ENCODE data around the gene COL8A2.

COL8A2 gene

GRCh38 chr1:36157115-36157903 lies 32.3 kb upstream of the COL8A2 start:
- DNase-seq: no peak

DNA sequence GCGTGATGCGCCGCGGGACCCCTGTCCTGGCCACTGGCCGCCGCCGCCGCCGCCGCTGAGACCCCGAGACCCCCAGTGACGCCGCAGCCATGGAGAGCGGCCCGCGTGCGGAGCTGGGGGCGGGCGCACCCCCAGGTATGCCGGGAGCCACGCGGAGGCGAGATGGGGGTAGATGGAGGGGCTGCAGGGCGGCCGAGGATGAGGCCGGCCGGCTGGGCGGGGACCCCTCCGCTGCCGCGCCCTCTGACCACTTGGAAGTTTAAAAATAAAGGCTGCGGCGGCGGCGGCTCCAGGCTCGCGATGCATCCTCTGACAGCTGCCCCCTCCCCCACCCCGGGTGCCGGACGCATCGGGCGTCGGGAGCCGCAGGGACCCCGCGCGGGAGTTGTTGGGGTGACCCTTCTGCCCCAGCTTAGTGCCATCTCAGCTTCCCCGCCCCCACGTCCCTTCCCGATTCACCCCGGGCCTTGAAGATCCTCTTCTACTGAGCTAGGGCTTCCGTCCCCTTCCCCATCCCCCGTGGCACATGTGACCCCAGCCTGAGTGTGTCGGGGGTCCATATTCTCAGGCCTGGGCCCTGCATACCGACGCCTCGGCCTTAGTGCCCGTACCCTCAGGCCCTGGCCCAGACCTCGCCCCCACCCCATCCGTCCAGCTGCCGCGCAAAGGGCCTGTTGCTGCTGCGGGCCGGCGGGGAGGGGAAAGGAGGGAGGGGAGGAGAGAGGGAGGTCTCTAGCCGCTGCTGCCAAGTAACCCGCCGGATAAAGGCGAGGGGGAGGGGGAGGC lies 31.5 kb upstream of the COL8A2 start:
- peak; percentile 72 for DNase-seq

GRCh38 chr1:36155408-36156328 lies 30.6 kb upstream of the COL8A2 start, which contains the start of gene MAP7D1:
TSS of gene MAP7D1 (plus strand) at chr1:36156160. CDS start at chr1:36156418, 258 bp downstream.
- DNase-seq: peak; percentile 69

GRCh38 chr1:36154765-36155407 lies 29.9 kb upstream of the COL8A2 start:
- DNase-seq: no peak

GRCh38 chr1:36154335-36154734 lies 29.3 kb upstream of the COL8A2 start:
- no peak for DNase-seq

GRCh38 chr1:36153476-36153875 lies 28.5 kb upstream of the COL8A2 start:
- no peak for DNase-seq

DNA sequence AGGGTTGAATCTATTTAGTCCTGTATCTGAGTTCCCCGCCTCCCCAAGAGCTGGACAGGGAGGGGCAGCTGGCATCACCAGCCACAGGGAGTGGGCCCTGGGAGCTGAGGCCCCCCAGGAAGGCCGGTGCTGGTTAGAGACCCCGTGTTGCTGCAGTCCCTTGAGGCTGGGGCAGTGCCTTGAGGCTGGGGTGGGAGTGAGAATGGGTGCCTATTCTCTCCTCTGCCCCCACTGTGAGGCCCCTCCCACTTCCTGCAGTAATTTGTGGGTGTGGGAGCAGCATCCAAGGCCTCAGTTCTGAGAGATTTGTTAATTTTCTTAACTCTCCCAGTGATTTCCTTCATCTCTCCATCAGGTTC lies 26.8 kb upstream of the COL8A2 start:
- DNase-seq: no peak

DNA sequence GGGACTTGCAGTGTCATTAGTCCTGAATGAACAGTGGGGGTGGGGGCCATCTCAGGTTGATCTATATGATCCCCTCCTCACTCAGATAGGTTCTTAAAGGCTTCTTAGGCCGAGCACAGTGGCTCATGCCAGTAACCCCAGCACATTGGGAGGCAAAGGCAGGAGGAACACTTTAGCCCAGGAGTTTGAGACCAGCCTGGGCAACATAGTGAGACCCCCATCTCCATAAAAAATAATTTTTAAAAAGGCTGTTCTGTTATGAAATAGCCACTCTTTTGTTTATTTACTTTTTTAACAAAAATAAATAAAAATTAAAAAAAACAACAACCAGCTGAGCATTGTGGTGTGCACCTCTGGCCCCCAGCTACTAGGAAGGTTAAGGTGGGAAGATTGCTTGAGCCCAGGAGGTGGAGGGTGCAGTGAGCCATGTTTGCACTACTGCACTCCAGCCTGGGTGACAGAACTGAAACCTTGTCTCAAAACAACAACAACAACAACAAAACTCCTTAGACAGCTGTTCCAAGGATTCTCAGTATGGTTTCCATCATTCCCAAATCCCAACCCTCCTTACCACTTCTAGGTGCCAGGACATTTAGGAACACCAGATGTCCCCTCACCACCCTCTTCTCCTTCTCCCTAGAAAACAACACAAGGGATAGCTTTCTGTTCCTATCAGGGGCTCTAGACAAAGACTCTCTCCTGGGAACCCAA lies 26.3 kb upstream of the COL8A2 start:
- DNase-seq: no peak

DNA sequence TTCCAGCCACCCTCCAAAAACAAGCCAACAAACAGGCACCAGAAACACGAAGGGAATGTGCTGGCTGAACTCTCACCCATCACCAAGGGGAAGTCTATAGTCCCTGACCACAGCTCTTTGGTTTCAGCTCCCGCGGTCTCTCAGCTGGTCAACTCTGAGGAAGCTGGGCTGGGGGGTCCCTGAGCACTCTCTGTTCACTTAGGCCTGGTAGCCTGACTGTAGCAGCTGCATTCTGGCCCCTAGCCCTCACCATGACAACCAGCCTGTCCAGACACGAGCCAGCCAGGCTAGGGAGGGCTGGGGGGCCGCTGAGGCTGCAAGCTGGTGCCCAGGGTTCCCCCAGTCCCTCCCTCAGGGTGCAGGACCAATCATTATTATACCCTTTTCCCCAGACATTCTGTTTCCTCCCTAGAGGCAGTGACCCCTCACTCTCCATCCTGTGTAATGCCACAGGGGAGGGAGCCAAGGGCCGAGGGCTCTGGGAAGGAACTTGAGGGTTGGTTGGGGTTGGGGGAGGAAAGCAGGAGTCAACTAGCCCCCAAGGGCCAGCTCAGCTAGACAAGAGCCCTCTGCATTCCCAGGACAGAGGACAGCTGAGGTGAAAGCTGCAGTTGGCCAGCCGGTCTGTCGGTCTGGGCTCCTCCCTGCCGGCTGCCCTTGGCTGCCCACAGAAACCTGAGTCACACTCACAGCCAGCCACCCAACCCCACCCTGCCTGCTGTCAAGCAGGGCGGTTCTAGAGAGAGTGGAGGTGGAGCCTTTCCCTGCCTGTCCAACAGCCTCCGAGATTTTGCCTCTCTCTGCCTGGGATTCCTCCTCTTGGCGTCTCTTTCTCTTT lies 25.5 kb upstream of the COL8A2 start:
- peak; percentile 75 for DNase-seq

DNA sequence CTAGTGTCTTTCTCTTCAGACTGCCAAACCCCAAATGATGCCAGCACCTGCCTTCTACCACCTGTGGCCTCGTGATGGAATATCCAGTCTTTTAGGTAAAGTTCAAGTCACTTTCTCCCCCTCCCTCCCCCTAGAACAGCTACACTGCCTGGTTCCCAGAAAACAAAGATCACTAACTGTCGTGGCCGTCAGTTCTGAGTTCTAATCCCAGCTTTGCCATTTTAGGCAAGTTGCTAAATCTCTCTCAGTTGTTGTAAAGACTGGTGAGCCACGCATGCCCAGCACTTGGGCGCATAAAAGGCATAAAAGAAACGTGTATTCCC lies 24.9 kb upstream of the COL8A2 start:
- no peak for DNase-seq

DNA sequence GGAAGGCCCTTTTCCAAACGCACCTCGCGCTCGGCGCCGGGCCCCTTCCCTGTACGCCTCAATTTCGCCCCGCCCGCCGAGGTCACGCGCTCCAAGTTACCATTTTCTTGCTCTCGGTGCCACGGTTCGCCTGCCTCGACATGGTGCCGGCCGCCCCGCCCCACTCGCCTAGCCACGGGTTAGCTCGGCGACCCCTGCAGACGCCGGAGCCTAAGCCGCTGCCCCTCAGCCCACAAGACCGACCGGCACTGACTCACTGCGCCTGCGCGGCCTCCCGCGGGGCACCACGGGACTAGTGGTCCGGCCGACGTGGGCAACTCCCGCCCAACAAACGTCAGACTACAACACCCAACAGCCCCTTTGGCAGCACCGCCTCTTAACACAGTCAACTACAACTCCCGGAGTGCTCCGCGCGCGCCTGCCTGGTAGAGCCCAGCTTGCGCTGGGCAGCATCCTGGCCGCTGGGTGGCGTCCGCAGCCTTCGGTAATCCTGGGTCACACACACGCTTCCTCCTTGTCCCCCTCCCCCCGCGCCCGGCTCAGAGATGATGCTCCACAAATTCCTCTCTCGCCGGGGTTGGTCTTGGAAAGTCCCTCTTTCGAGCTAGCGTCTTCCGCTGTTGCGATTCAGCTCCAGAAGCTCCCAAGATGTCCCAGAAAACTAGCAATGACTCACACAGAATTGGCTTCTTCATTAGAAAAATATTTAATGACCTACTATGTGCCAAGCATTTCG lies 24.4 kb upstream of the COL8A2 start, which contains the start of gene TRAPPC3:
Gene TRAPPC3 (minus strand): TSS at position 250 of the 736 bp plus-strand sequence. CDS start 108 bp downstream, at position 142.
- DNase-seq: peak; percentile 100

DNA sequence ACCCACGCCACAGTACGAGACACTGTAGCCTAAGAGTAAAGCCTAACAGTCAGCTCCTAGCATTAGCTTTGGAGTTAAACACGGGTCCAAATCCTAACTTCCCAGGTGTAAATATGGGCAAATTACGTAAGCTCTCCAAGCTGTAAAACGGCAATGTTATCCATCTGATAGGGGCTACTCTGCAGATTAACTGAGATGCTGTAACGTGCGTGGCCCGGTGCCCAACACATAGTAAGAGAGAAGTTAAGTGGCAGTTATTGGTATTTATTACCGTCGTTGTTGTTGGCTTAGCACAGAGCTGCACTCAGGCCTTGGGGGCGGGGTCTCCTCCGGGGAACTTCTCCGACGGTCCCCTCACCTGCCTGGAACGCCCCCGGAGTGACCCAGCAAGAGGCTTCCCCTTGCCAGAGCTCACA lies 23.8 kb upstream of the COL8A2 start:
- DNase-seq: no peak

DNA sequence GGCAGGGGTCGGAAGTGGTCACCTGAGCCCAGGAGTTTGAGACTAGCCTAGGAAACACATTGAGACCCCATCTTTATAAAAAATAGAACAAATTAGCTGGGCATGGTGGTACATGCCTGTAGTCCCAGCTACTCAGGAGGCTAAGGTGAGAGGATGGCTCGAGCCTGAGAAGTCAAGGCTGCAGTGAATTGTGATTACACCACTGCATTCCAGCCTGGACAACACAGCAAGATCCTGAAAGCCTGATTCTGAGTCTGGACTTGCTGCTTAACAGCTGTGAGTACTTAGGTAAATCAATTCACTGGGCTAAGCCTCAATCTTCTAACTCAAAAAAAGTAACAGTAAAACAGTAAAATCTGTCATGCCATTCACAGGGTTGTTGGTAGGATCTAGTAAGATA lies 19.4 kb upstream of the COL8A2 start:
- no peak for DNase-seq

DNA sequence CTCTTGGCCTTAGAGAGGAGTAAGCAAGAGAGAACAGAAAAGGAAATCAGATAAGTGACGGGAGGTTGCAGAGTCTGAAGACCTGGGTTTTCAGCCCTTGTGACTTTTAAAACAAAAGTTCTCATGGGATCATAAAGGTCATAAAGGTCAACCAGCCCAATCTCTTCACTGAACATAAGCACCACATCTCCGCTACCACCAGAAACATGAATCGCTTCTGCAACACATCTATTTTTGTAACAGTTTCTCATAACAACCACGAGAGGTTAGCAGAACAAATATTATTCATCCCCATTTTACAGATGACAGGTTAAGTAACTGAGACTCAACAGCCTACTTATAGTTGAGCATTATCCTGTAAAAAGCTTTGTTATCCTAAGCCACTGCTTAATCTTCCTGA lies 18.4 kb upstream of the COL8A2 start:
- DNase-seq: no peak

GRCh38 chr1:36142121-36142520 lies 17.1 kb upstream of the COL8A2 start:
- peak; percentile 75 for DNase-seq

- no peak for DNase-seq
These were observed 14.5 kb upstream of the COL8A2 start for GRCh38 chr1:36139521-36139920.

DNA sequence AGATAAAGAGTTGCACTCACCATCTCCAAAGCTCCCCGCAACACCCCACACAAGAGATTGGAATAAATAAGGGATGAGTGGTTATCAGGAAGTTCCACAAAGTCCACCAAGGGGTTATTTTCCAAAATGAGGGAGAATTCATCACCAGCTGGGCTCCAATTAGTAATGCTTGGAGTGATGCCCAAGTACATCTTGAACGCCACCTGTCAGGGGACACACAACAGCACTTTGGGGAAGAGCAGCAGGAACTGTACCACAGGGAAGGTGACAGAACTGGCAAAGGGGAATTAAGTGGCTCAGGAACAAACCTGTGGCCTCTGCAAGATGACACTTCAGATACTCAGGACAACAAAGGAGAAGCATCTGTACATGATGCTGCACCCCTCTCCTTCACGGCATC lies 12.8 kb upstream of the COL8A2 start:
- peak; percentile 92 for DNase-seq

GRCh38 chr1:36137226-36137625 lies 12.2 kb upstream of the COL8A2 start:
- DNase-seq: no peak

DNA sequence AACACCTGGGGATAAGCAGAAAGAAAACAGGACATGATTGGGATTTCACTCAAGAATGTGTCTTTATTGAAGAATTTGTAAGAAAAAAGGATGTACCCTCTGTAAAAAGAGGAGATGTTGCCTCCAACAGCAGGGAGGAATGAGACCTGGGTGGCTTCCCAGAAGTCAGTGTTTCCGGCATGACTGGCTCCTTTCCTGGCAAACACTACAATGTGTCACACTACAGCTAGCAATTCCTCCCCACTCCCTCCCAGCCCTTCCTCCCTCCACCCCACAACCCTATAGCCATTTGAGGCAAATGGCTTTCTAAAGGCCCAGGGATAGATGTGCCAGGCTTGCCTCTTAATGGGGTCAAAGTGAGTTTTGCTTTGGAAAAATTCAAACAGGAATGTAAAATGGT lies 11.5 kb upstream of the COL8A2 start:
- DNase-seq: no peak

DNA sequence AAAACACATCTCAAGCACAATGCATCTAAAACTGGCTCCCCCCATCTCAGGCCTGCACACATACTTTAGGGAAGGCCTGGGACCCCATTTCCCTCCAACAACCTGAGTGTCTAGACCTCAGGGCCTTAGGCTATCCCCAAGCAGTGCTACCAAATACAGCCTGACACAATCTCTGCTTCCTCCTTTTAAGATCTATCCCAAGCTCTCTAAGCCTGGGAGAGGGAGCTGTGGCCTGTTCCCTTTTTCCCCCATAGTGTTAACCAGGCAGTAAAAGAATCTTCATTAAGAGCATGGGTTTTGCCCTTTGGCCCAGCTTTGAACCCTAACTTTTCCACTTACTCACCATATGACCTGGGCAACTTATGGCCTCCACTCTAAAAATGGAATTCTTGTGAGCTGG lies 10.8 kb upstream of the COL8A2 start:
- DNase-seq: no peak
